ENCODE results near the gene NUP98. TPM values are rescaled to one million over a fixed set of nuclear protein-coding genes. Genes with fewer than 3 reads are reported as not detected.

Gene NUP98
- total RNA-seq, 2 experiments from 2014 or later = 102 to 115 TPM

GRCh38 chr11:3781423-3781822, 15.9 kb downstream of the NUP98 start:
- no peak for DNase-seq (ENCODE audit: low spot score)
- no peak overlapping the region for H2AFZ ChIP-seq (ENCODE audit: low read length)
- ChIA-PET CTCF (ENCODE audit: unreplicated experiment) (no interaction called here), POLR2A (no interaction called here)
- BruUV-seq (replicated peaks) = no TSS peak
- H3K4me3 ChIP-seq (ENCODE audit: low read depth, low read length, poor library complexity, severe bottlenecking) = no peak overlapping the region
- H4K20me1 ChIP-seq (ENCODE audit: insufficient read depth, low read length) = peaks cover 8% of the 10 kb centered on the region
- no peak overlapping the region for H3K4me2 ChIP-seq (ENCODE audit: low read length)
- peaks cover 95% of the 10 kb centered on the region for H3K36me3 ChIP-seq (ENCODE audit: insufficient read depth, low read length)
- no peaks in the 10 kb centered on the region for H3K9me2 ChIP-seq (ENCODE audit: insufficient read depth, low read length)
- no peaks in the 10 kb centered on the region for H3K4me1 ChIP-seq (ENCODE audit: insufficient read depth, low read length, poor library complexity, severe bottlenecking)
- peaks cover 57% of the 10 kb centered on the region for H3K79me2 ChIP-seq (ENCODE audit: insufficient read depth, low read depth, low read length)
- no peak overlapping the region for H3K27ac ChIP-seq (ENCODE audit: low read depth, low read length, poor library complexity, severe bottlenecking)
- TF ChIP-seq CTCF (conservative IDR thresholded peaks at IDR 0.05; ENCODE audit: low read length) (no peak), EZH2phosphoT487 (IDR thresholded peaks at IDR 0.05; ENCODE audit: borderline replicate concordance, low read depth, low read length) (no peak)
- intact Hi-C loops (cut with micrococcal nuclease; ENCODE audit: unreplicated experiment) = no loop called here
- H3K9me3 ChIP-seq (ENCODE audit: low read length) = no peaks in the 10 kb centered on the region

- intact Hi-C loops (cut with micrococcal nuclease; ENCODE audit: unreplicated experiment) = no loop called here
- H4K20me1 ChIP-seq (ENCODE audit: insufficient read depth, low read length) = no peaks in the 10 kb centered on the region
- no peak overlapping the region for H3K4me3 ChIP-seq (ENCODE audit: low read depth, low read length, poor library complexity, severe bottlenecking)
- ChIA-PET CTCF (ENCODE audit: unreplicated experiment) (interaction anchor here (0.6 kb wide), 1 partner anchor 45 kb away, joined by 3 read pairs; no protein-coding TSS in a partner anchor), POLR2A (interaction anchor here (0.6 kb wide), 2 partner anchors 8 to 74 kb away, joined by 4 to 5 read pairs; no protein-coding TSS in a partner anchor)
- TF ChIP-seq CTCF (conservative IDR thresholded peaks at IDR 0.05; ENCODE audit: low read length) (no peak), EZH2phosphoT487 (IDR thresholded peaks at IDR 0.05; ENCODE audit: borderline replicate concordance, low read depth, low read length) (no peak)
- H3K4me2 ChIP-seq (ENCODE audit: low read length) = no peak overlapping the region
- peaks cover 1% of the 10 kb centered on the region; the same call in 1 of the 2 replicates for H3K79me2 ChIP-seq (ENCODE audit: insufficient read depth, low read depth, low read length)
- no peaks in the 10 kb centered on the region for H3K9me2 ChIP-seq (ENCODE audit: insufficient read depth, low read length)
- H3K9me3 ChIP-seq (ENCODE audit: low read length) = no peaks in the 10 kb centered on the region
- no peak overlapping the region for H3K27ac ChIP-seq (ENCODE audit: low read depth, low read length, poor library complexity, severe bottlenecking)
- H3K4me1 ChIP-seq (ENCODE audit: insufficient read depth, low read length, poor library complexity, severe bottlenecking) = no peaks in the 10 kb centered on the region
- peaks cover 99% of the 10 kb centered on the region for H3K36me3 ChIP-seq (ENCODE audit: insufficient read depth, low read length)
- H2AFZ ChIP-seq (ENCODE audit: low read length) = no peak overlapping the region
- no TSS peak for BruUV-seq (replicated peaks)
- no peak for DNase-seq (ENCODE audit: low spot score)
These were observed 21.5 kb downstream of the NUP98 start for GRCh38 chr11:3775736-3776406.

GRCh38 chr11:3773180-3773579, 24.2 kb downstream of the NUP98 start:
- TF ChIP-seq CTCF (conservative IDR thresholded peaks at IDR 0.05; ENCODE audit: low read length) = no peak; the same call in 1 of the 2 replicates
- TF ChIP-seq EZH2phosphoT487 (IDR thresholded peaks at IDR 0.05; ENCODE audit: borderline replicate concordance, low read depth, low read length) = no peak
- Histone ChIP-seq H3K79me2 (ENCODE audit: insufficient read depth, low read depth, low read length) (no peaks in the 10 kb centered on the region), H3K9me2 (ENCODE audit: insufficient read depth, low read length) (no peaks in the 10 kb centered on the region), H3K4me1 (ENCODE audit: insufficient read depth, low read length, poor library complexity, severe bottlenecking) (no peaks in the 10 kb centered on the region), H3K27ac (ENCODE audit: low read depth, low read length, poor library complexity, severe bottlenecking) (no peak overlapping the region), H3K4me3 (ENCODE audit: low read depth, low read length, poor library complexity, severe bottlenecking) (no peak overlapping the region), H4K20me1 (ENCODE audit: insufficient read depth, low read length) (no peaks in the 10 kb centered on the region), H3K4me2 (ENCODE audit: low read length) (no peak overlapping the region), H2AFZ (ENCODE audit: low read length) (no peak overlapping the region), H3K36me3 (ENCODE audit: insufficient read depth, low read length) (peaks cover 99% of the 10 kb centered on the region), H3K9me3 (ENCODE audit: low read length) (no peaks in the 10 kb centered on the region)
- DNase-seq (ENCODE audit: low spot score) = no peak
- intact Hi-C loops (cut with micrococcal nuclease; ENCODE audit: unreplicated experiment) = no loop called here
- CTCF ChIA-PET (ENCODE audit: unreplicated experiment) = no interaction called here
- BruUV-seq (replicated peaks) = no TSS peak
- POLR2A ChIA-PET = interaction anchor here (0.6 to 1.3 kb wide), 4 partner anchors 9 to 47 kb away, joined by 3 to 5 read pairs (median 4); no protein-coding TSS in a partner anchor

Data from OCI-LY7 (cell line).